Measurements from ENCODE around the gene AKAP9. TPM values are rescaled to one million over a fixed set of nuclear protein-coding genes. Genes with fewer than 3 reads are reported as not detected.

AKAP9 gene
- total and polyA plus RNA-seq, 4 donors, result 14.6 to 97.7 (median 57.0) TPM

DNA sequence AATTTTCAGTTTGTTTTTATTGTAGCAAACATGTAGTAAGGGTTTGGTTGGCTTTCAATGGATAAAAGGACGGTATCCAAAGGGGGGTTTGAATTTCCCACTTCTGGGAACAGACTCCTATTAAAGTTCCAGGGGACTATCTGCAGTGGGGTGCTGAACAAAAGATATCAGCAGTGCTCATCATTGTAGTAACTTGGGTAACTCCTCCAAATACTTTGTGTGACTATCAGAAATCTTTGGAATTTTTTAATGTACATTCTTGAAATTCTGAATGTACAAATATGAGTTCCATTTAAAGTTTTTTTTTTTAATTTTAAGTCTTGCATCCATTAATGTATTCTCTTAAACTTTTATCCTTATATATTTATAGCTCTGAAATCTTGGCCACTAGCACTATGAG, 151.5 kb downstream of the AKAP9 start:
- no peak for TF ChIP-seq HNF4A (conservative IDR thresholded peaks at IDR 0.05)
- TF ChIP-seq, protein P1, sequence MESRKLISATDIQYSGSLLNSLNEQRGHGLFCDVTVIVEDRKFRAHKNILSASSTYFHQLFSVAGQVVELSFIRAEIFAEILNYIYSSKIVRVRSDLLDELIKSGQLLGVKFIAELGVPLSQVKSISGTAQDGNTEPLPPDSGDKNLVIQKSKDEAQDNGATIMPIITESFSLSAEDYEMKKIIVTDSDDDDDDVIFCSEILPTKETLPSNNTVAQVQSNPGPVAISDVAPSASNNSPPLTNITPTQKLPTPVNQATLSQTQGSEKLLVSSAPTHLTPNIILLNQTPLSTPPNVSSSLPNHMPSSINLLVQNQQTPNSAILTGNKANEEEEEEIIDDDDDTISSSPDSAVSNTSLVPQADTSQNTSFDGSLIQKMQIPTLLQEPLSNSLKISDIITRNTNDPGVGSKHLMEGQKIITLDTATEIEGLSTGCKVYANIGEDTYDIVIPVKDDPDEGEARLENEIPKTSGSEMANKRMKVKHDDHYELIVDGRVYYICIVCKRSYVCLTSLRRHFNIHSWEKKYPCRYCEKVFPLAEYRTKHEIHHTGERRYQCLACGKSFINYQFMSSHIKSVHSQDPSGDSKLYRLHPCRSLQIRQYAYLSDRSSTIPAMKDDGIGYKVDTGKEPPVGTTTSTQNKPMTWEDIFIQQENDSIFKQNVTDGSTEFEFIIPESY (IDR thresholded peaks at IDR 0.05), result no peak
- TF ChIP-seq HNF4G (IDR thresholded peaks at IDR 0.05), result no peak
- no peak for TF ChIP-seq RXRA (IDR thresholded peaks at IDR 0.05)
- TF ChIP-seq YY1 (IDR thresholded peaks at IDR 0.05), result no peak
- no peak for TF ChIP-seq GABPA (IDR thresholded peaks at IDR 0.05 in 1 of 2, conservative IDR thresholded peaks at IDR 0.05 in 1 of 2)
- TF ChIP-seq NR2F2 (IDR thresholded peaks at IDR 0.05), result no peak
- TF ChIP-seq, protein P2, sequence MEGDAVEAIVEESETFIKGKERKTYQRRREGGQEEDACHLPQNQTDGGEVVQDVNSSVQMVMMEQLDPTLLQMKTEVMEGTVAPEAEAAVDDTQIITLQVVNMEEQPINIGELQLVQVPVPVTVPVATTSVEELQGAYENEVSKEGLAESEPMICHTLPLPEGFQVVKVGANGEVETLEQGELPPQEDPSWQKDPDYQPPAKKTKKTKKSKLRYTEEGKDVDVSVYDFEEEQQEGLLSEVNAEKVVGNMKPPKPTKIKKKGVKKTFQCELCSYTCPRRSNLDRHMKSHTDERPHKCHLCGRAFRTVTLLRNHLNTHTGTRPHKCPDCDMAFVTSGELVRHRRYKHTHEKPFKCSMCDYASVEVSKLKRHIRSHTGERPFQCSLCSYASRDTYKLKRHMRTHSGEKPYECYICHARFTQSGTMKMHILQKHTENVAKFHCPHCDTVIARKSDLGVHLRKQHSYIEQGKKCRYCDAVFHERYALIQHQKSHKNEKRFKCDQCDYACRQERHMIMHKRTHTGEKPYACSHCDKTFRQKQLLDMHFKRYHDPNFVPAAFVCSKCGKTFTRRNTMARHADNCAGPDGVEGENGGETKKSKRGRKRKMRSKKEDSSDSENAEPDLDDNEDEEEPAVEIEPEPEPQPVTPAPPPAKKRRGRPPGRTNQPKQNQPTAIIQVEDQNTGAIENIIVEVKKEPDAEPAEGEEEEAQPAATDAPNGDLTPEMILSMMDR (IDR thresholded peaks at IDR 0.05; ENCODE audit: low read depth, low read length, missing input control), result no peak
- WGBS, result 92% methylated on average over 1 of the region's 1 CpG
- H3K27ac ChIP-seq (ENCODE audit: low read depth in 1 of 2, low read length in 2 of 2), result no peak overlapping the region
- DNase-seq (ENCODE audit: low spot score), result no peak
- H3K4me1 ChIP-seq (ENCODE audit: control insufficient read depth in 4 of 4, insufficient read depth in 4 of 4, low read length in 3 of 4), result no peaks in the 10 kb centered on the region
- H3K27me3 ChIP-seq (ENCODE audit: control insufficient read depth in 4 of 4, insufficient read depth in 4 of 4, low read length in 3 of 4), result no peaks in the 10 kb centered on the region
- H3K9ac ChIP-seq (ENCODE audit: low read depth in 1 of 2, low read length in 2 of 2), result no peak overlapping the region
- H3K4me3 ChIP-seq (ENCODE audit: low read depth in 1 of 3, low read length in 3 of 3), result no peak overlapping the region
- no peaks in the 10 kb centered on the region for H3K9me3 ChIP-seq (ENCODE audit: control insufficient read depth in 4 of 4, low read length in 3 of 4)
- H3K36me3 ChIP-seq (ENCODE audit: control insufficient read depth in 4 of 4, insufficient read depth in 3 of 4, low read depth in 1 of 4, low read length in 3 of 4), result peaks cover 10 to 71% (median 63%) of the 10 kb centered on the region in 4 donors

DNA sequence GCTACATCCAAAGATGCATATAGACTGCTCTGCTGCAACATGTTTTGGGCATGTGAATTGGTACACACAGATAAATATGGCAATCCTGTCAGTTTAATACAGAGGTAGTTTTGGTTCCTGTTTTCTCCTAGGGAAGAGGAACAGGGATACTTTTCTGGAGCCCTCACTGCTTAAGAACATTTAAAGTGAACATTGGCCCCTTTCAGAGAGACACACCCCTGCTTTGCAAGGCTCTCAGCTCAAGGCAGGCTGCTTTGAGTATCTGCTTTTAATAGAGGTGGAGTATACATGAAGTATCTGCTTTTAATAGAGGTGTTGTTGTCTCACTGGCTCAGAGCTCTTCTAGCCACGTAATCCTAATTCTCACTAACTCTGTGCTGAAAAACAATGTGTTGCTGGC, 154.7 kb downstream of the AKAP9 start:
- Histone ChIP-seq H3K36me3 (ENCODE audit: control insufficient read depth in 4 of 4, insufficient read depth in 3 of 4, low read depth in 1 of 4, low read length in 3 of 4) (peaks cover 16 to 78% (median 67%) of the 10 kb centered on the region in 4 donors), H3K4me1 (ENCODE audit: control insufficient read depth in 4 of 4, insufficient read depth in 4 of 4, low read length in 3 of 4) (no peaks in the 10 kb centered on the region), H3K9me3 (ENCODE audit: control insufficient read depth in 4 of 4, low read length in 3 of 4) (no peaks in the 10 kb centered on the region), H3K27ac (ENCODE audit: low read depth in 1 of 2, low read length in 2 of 2) (no peak overlapping the region), H3K27me3 (ENCODE audit: control insufficient read depth in 4 of 4, insufficient read depth in 4 of 4, low read length in 3 of 4) (no peaks in the 10 kb centered on the region), H3K4me3 (ENCODE audit: low read depth in 1 of 3, low read length in 3 of 3) (no peak overlapping the region), H3K9ac (ENCODE audit: low read depth in 1 of 2, low read length in 2 of 2) (no peak overlapping the region)
- TF ChIP-seq JUND (IDR thresholded peaks at IDR 0.05) (no peak), RXRA (IDR thresholded peaks at IDR 0.05) (no peak), RAD21 (IDR thresholded peaks at IDR 0.05) (no peak), YY1 (IDR thresholded peaks at IDR 0.05) (no peak), NR2F2 (IDR thresholded peaks at IDR 0.05) (no peak), HNF4G (IDR thresholded peaks at IDR 0.05) (no peak), SP1 (IDR thresholded peaks at IDR 0.05) (no peak), EGR1 (IDR thresholded peaks at IDR 0.05; ENCODE audit: low read depth in 2 of 2) (no peak), HNF4A (conservative IDR thresholded peaks at IDR 0.05) (no peak), TAF1 (conservative IDR thresholded peaks at IDR 0.05) (no peak), FOXA1 (IDR thresholded peaks at IDR 0.05) (no peak), FOXA2 (IDR thresholded peaks at IDR 0.05) (no peak)
- TF ChIP-seq, protein P3, sequence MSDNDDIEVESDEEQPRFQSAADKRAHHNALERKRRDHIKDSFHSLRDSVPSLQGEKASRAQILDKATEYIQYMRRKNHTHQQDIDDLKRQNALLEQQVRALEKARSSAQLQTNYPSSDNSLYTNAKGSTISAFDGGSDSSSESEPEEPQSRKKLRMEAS (IDR thresholded peaks at IDR 0.05), result no peak
- TF ChIP-seq, protein P2 (IDR thresholded peaks at IDR 0.05; ENCODE audit: low read depth, low read length, missing input control), result no peak
- TF ChIP-seq, protein P1 (IDR thresholded peaks at IDR 0.05), result no peak
- TF ChIP-seq, protein P4, sequence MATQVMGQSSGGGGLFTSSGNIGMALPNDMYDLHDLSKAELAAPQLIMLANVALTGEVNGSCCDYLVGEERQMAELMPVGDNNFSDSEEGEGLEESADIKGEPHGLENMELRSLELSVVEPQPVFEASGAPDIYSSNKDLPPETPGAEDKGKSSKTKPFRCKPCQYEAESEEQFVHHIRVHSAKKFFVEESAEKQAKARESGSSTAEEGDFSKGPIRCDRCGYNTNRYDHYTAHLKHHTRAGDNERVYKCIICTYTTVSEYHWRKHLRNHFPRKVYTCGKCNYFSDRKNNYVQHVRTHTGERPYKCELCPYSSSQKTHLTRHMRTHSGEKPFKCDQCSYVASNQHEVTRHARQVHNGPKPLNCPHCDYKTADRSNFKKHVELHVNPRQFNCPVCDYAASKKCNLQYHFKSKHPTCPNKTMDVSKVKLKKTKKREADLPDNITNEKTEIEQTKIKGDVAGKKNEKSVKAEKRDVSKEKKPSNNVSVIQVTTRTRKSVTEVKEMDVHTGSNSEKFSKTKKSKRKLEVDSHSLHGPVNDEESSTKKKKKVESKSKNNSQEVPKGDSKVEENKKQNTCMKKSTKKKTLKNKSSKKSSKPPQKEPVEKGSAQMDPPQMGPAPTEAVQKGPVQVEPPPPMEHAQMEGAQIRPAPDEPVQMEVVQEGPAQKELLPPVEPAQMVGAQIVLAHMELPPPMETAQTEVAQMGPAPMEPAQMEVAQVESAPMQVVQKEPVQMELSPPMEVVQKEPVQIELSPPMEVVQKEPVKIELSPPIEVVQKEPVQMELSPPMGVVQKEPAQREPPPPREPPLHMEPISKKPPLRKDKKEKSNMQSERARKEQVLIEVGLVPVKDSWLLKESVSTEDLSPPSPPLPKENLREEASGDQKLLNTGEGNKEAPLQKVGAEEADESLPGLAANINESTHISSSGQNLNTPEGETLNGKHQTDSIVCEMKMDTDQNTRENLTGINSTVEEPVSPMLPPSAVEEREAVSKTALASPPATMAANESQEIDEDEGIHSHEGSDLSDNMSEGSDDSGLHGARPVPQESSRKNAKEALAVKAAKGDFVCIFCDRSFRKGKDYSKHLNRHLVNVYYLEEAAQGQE (IDR thresholded peaks at IDR 0.05), result no peak
- no peak for DNase-seq (ENCODE audit: low spot score)
- WGBS, result 97% methylated on average over 1 of the region's 1 CpG
